Measurements from ENCODE around the gene MCTP1. TPM values are rescaled to one million over a fixed set of nuclear protein-coding genes. Genes with fewer than 3 reads are reported as not detected.
A peak's percentile ranks its signal among the peaks of the same experiment; 100 is the strongest.
"Not testable (repeated sequence)": the region's sequence is repeated elsewhere in the genome, so short reads cannot be mapped to it uniquely, and the experiment has no call there.

Gene MCTP1
- polyA plus RNA-seq, 1 donor = 4.8 TPM

DNA sequence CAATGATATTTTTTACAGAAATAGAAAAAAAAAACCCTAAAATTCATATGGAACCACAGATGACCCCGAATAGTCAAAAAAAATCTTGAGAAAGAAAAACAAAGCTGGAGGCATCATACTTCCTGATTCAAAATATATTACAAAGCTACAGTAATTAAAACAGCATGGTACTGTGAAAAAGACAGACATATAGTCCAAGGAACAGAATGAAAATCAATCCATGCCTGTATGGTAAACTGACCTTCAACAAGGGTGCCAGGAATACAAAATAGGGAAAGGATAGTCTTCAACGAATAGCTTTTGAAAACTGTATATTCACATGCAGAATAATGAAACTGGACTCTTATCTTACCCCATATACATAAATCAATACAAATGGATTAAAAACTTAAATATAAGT lies 307.5 kb downstream of the MCTP1 start:
- no peaks in the 10 kb centered on the region for H3K4me1 ChIP-seq (ENCODE audit: control insufficient read depth, insufficient read depth, low read length)
- no peaks in the 10 kb centered on the region for H3K36me3 ChIP-seq (ENCODE audit: control insufficient read depth, insufficient read depth, low read length)
- no peak for DNase-seq
- WGBS (ENCODE audit: insufficient coverage, low lambda C conversion rate) = no CpG with 5 or more reads among the region's 2 CpGs
- H3K4me3 ChIP-seq (ENCODE audit: low read length) = no peak overlapping the region
- H3K27me3 ChIP-seq (ENCODE audit: control insufficient read depth, insufficient read depth, low read length) = no peaks in the 10 kb centered on the region
- H3K27ac ChIP-seq (ENCODE audit: low read length) = no peak overlapping the region
- H3K9me3 ChIP-seq (ENCODE audit: control insufficient read depth, low read depth, low read length) = no peaks in the 10 kb centered on the region

DNA sequence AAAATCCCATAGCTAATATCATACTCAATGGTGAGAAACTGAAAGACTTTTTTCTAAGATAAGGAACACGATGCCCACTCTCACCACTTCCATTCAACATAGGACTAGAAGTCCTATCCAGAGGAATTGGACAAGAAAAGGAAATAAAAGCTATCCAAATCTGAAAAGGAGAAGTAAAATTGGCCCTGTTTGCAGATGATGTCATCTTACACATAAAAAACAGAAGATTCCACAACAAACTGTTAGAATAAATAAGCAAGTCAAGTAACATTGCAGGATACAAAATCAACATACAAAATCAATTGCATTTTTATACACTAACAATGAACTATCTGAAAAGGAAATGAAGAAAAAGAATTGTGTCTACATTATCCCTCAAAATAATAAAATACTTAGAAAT lies 308.0 kb downstream of the MCTP1 start:
- Histone ChIP-seq H3K27ac (ENCODE audit: low read length) (no peak overlapping the region), H3K4me1 (ENCODE audit: control insufficient read depth, insufficient read depth, low read length) (no peaks in the 10 kb centered on the region), H3K4me3 (ENCODE audit: low read length) (no peak overlapping the region), H3K36me3 (ENCODE audit: control insufficient read depth, insufficient read depth, low read length) (no peaks in the 10 kb centered on the region), H3K27me3 (ENCODE audit: control insufficient read depth, insufficient read depth, low read length) (no peaks in the 10 kb centered on the region), H3K9me3 (ENCODE audit: control insufficient read depth, low read depth, low read length) (no peaks in the 10 kb centered on the region)
- WGBS (ENCODE audit: insufficient coverage, low lambda C conversion rate) = no CpG with 5 or more reads among the region's 1 CpG
- DNase-seq = no peak

DNA sequence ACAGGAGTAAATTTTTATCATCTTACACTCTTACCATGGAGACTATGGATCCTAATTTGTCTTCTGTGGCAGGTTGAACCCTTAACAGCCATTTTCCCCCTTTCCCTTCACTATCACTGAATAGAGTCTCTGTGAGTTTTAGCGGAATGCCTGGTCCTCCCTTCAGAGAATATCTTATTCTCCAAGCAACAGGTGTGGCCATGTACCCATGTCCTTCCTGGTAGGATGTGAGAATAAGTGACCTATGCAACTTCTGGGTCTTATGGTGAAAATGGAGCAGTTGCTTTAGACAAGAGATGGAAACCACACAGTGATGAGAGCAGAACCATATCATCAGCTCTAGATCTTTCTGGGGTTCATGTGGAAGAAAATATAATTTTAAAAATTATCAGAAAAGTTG lies 312.6 kb downstream of the MCTP1 start:
- no peaks in the 10 kb centered on the region for H3K4me1 ChIP-seq (ENCODE audit: control insufficient read depth, insufficient read depth, low read length)
- H3K9me3 ChIP-seq (ENCODE audit: control insufficient read depth, low read depth, low read length) = no peaks in the 10 kb centered on the region
- no peak overlapping the region for H3K27ac ChIP-seq (ENCODE audit: low read length)
- DNase-seq = no peak
- WGBS (ENCODE audit: insufficient coverage, low lambda C conversion rate) = no CpG with 5 or more reads among the region's 1 CpG
- H3K36me3 ChIP-seq (ENCODE audit: control insufficient read depth, insufficient read depth, low read length) = no peaks in the 10 kb centered on the region
- H3K4me3 ChIP-seq (ENCODE audit: low read length) = no peak overlapping the region
- H3K27me3 ChIP-seq (ENCODE audit: control insufficient read depth, insufficient read depth, low read length) = no peaks in the 10 kb centered on the region

DNA sequence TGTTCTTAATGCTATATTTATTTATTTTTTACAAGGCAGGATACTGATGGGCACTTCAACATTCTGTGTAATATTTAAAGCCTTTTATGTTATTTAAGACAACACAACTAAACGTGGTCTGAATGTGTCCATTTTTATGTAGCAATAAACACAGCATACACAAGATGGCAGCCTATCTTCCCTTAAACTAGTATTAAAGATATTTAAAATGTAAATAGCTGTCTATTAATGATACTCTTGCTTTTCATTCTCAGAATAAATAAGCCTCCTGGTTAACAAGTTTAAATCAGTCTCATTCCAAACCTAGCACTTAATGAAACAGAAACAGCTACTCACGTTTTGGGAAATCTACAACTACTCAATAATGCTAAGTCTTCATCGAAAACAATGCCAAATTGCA lies 315.7 kb downstream of the MCTP1 start:
- WGBS (ENCODE audit: insufficient coverage, low lambda C conversion rate) = 67% methylated on average over 1 of the region's 3 CpGs
- Histone ChIP-seq H3K4me1 (ENCODE audit: control insufficient read depth, insufficient read depth, low read length) (no peaks in the 10 kb centered on the region), H3K9me3 (ENCODE audit: control insufficient read depth, low read depth, low read length) (no peaks in the 10 kb centered on the region), H3K36me3 (ENCODE audit: control insufficient read depth, insufficient read depth, low read length) (no peaks in the 10 kb centered on the region), H3K4me3 (ENCODE audit: low read length) (no peak overlapping the region), H3K27ac (ENCODE audit: low read length) (no peak overlapping the region), H3K27me3 (ENCODE audit: control insufficient read depth, insufficient read depth, low read length) (no peaks in the 10 kb centered on the region)
- no peak for DNase-seq

DNA sequence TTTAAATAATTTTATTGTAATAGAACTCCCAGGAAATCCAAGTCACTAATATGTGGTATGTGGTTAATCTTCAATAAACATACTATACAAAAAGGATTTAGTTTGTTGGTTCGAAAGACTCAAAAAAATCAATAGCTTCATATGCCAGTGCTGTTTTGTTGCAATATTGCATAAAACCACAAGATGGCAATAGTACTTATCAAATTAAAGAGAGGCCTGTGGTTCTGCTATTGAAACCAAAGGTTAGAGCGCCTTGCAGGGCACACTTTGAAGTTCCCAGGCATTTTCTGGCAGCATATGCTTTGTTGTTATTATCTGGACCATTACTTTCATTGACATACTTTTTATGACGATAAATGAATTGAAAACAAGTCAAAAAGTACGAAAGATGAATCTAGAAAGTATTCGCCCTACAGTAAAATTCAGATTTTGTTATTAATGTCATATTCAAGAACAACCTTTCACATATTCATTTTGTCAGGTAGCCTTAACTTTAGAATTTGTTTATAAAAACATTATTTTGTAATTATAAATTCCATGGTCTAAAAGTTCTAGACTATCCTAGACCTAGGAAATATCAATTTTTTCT lies 316.3 kb downstream of the MCTP1 start:
- Histone ChIP-seq H3K9me3 (ENCODE audit: control insufficient read depth, low read depth, low read length) (no peaks in the 10 kb centered on the region), H3K4me1 (ENCODE audit: control insufficient read depth, insufficient read depth, low read length) (no peaks in the 10 kb centered on the region), H3K27me3 (ENCODE audit: control insufficient read depth, insufficient read depth, low read length) (no peaks in the 10 kb centered on the region), H3K27ac (ENCODE audit: low read length) (no peak overlapping the region), H3K4me3 (ENCODE audit: low read length) (no peak overlapping the region), H3K36me3 (ENCODE audit: control insufficient read depth, insufficient read depth, low read length) (no peaks in the 10 kb centered on the region)
- DNase-seq = peak; percentile 26 to 54
- WGBS (ENCODE audit: insufficient coverage, low lambda C conversion rate) = 50% methylated on average over 2 of the region's 5 CpGs

DNA sequence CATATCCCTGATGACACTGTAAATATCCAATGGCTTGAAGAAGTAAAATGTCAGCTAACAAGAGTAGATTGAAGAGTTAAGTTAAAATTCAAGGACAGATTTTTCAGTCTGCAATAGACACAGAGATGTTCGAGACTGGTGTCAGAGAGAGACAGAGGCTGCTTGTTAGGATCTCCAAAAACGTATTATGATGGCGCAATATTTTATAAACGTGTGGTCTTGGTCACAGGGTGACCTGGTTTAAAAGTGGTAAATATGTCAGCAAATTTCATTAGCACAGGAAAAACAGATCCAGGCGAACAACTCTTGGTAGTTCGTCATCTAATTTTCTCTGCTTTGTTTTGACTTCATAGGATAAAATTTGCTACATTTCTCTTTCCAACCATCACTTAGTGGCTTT lies 317.4 kb downstream of the MCTP1 start:
- WGBS (ENCODE audit: insufficient coverage, low lambda C conversion rate) = 82% methylated on average over 6 of the region's 6 CpGs
- no peak for DNase-seq
- H3K4me3 ChIP-seq (ENCODE audit: low read length) = no peak overlapping the region
- no peaks in the 10 kb centered on the region for H3K27me3 ChIP-seq (ENCODE audit: control insufficient read depth, insufficient read depth, low read length)
- H3K36me3 ChIP-seq (ENCODE audit: control insufficient read depth, insufficient read depth, low read length) = no peaks in the 10 kb centered on the region
- no peak overlapping the region for H3K27ac ChIP-seq (ENCODE audit: low read length)
- H3K9me3 ChIP-seq (ENCODE audit: control insufficient read depth, low read depth, low read length) = no peaks in the 10 kb centered on the region
- no peaks in the 10 kb centered on the region for H3K4me1 ChIP-seq (ENCODE audit: control insufficient read depth, insufficient read depth, low read length)

DNA sequence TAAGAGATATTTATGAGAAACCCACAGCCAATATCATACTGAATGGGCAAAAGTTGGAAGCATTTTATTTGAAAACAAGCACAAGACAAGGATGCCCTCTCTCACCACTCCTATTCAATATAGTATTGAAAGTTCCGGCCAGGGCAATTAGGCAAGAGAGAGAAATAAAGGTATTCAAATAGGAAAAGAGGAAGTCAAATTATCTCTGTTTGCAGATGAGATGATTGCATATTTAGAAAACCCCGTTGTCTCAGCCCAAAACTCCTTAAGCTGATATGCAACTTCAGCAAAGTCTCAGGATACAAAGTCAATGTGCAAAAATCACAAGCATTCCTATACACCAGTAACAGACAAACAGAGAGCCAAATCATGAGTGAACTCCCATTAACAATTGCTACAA lies 325.6 kb downstream of the MCTP1 start:
- H3K27me3 ChIP-seq (ENCODE audit: control insufficient read depth, insufficient read depth, low read length); H3K36me3 ChIP-seq (ENCODE audit: control insufficient read depth, insufficient read depth, low read length); H3K27ac ChIP-seq (ENCODE audit: low read length); H3K4me3 ChIP-seq (ENCODE audit: low read length); H3K4me1 ChIP-seq (ENCODE audit: control insufficient read depth, insufficient read depth, low read length); H3K9me3 ChIP-seq (ENCODE audit: control insufficient read depth, low read depth, low read length); DNase-seq: not testable (repeated sequence)
- WGBS (ENCODE audit: insufficient coverage, low lambda C conversion rate) = 100% methylated on average over 1 of the region's 2 CpGs

DNA sequence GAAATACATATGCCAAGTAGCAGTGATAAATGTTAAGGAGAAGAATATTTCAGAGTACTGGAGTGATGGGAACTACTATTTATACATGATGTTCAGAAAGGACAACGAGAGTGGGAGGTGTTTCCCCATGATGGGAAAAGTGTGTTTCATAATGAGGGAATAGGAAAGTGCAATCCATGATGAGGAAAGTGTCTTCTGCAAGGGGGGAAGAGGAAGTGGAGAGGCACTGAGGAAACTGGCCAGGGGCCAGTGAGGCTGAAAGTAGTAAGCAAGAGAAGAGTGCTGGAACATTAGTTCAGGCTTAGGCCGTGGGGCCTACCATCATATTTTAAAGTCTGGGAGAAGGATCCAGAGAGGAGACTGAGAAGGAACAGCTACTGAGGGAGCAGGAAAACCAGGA lies 339.2 kb downstream of the MCTP1 start:
- Histone ChIP-seq H3K27ac (ENCODE audit: low read length) (no peak overlapping the region), H3K27me3 (ENCODE audit: control insufficient read depth, insufficient read depth, low read length) (no peaks in the 10 kb centered on the region), H3K4me1 (ENCODE audit: control insufficient read depth, insufficient read depth, low read length) (no peaks in the 10 kb centered on the region), H3K9me3 (ENCODE audit: control insufficient read depth, low read depth, low read length) (no peaks in the 10 kb centered on the region), H3K36me3 (ENCODE audit: control insufficient read depth, insufficient read depth, low read length) (no peaks in the 10 kb centered on the region), H3K4me3 (ENCODE audit: low read length) (no peak overlapping the region)
- DNase-seq = no peak
- 50% methylated on average over 1 of the region's 2 CpGs for WGBS (ENCODE audit: insufficient coverage, low lambda C conversion rate)

DNA sequence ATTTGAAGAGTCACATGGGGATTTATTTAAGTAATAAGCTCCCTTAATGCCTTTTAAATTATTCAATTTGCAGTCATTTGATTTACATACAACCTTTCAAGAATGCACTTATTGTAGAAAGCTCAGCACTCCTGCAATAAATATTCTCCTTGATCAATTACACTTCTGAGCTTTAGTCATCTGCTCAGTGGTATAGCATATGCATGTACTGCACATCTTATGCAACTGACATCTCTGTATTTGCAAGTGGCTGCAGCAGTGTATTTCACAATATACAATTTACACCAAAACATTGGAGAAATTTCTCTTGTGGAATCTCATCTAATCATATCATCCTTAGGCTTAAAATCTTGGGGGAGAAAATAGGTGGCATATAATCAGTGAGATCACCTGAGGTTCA lies 340.7 kb downstream of the MCTP1 start:
- Histone ChIP-seq H3K27me3 (ENCODE audit: control insufficient read depth, insufficient read depth, low read length) (no peaks in the 10 kb centered on the region), H3K27ac (ENCODE audit: low read length) (no peak overlapping the region), H3K4me3 (ENCODE audit: low read length) (no peak overlapping the region), H3K36me3 (ENCODE audit: control insufficient read depth, insufficient read depth, low read length) (no peaks in the 10 kb centered on the region), H3K9me3 (ENCODE audit: control insufficient read depth, low read depth, low read length) (no peaks in the 10 kb centered on the region), H3K4me1 (ENCODE audit: control insufficient read depth, insufficient read depth, low read length) (no peaks in the 10 kb centered on the region)
- no peak for DNase-seq

DNA sequence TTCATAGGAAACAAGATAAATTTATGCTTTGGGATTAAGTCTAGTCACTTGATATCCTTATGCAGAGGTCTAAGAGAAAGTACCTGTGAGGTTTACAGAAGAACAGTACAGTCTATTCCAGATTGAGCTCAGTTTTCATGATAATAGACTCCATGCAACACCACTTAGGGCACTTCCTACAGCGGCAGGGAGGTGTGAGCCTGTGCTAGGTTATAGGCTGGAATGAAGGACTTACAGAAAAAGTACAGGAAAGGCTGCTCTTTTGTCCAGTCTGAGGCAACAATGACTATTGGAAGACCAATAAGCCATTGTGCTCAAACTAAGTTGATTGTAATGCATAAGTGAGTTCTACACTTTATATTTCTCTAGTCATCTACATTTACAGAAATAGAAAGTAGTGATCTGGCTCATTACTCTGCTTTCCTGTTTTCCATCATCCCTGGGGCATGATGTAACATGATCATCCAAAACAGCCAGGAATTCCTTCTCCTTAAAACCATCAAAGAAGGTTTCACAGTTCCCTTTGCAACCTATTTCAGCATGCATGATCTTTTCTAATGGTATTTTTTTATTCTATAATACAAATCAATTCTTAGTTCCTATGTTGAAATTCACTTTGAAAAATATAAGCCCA lies 343.7 kb downstream of the MCTP1 start:
- Histone ChIP-seq H3K27me3 (ENCODE audit: control insufficient read depth, insufficient read depth, low read length) (no peaks in the 10 kb centered on the region), H3K9me3 (ENCODE audit: control insufficient read depth, low read depth, low read length) (no peaks in the 10 kb centered on the region), H3K36me3 (ENCODE audit: control insufficient read depth, insufficient read depth, low read length) (no peaks in the 10 kb centered on the region), H3K4me3 (ENCODE audit: low read length) (no peak overlapping the region), H3K27ac (ENCODE audit: low read length) (no peak overlapping the region), H3K4me1 (ENCODE audit: control insufficient read depth, insufficient read depth, low read length) (no peaks in the 10 kb centered on the region)
- whole genome bisulfite sequencing (ENCODE audit: insufficient coverage, low lambda C conversion rate) = no CpG with 5 or more reads among the region's 1 CpG
- DNase-seq = no peak

DNA sequence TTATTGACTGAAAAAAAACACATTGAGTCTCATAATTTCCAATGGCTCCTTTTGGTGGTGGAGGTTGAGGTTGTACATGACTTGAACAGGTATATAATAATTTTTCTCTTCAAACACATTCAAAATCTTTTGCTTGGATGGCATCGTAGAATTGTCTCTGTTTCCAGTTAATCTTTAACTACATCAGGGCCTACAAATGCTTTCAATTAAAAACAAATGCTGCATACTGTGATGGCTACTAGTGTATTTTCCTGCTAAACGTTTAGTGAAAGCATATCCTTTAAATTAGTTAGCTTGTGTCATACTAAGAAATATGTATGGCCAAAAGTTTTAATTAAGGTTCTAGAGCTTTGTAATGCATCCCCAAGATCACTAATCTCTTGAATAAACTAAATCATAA lies 352.6 kb downstream of the MCTP1 start:
- WGBS (ENCODE audit: insufficient coverage, low lambda C conversion rate) = 17% methylated on average over 1 of the region's 2 CpGs
- no peaks in the 10 kb centered on the region for H3K27me3 ChIP-seq (ENCODE audit: control insufficient read depth, insufficient read depth, low read length)
- H3K4me1 ChIP-seq (ENCODE audit: control insufficient read depth, insufficient read depth, low read length) = no peaks in the 10 kb centered on the region
- H3K27ac ChIP-seq (ENCODE audit: low read length) = no peak overlapping the region
- H3K9me3 ChIP-seq (ENCODE audit: control insufficient read depth, low read depth, low read length) = no peaks in the 10 kb centered on the region
- no peak for DNase-seq
- H3K36me3 ChIP-seq (ENCODE audit: control insufficient read depth, insufficient read depth, low read length) = no peaks in the 10 kb centered on the region
- H3K4me3 ChIP-seq (ENCODE audit: low read length) = no peak overlapping the region

All from large intestine (tissue), 3 donors.